Endothelial cell (in vitro differentiated cells): ENCODE results near the gene GINS3. TPM values are rescaled to one million over a fixed set of nuclear protein-coding genes. Genes with fewer than 3 reads are reported as not detected.

Experiments
- DNase-seq: peaks from one replicate; pipeline ENCODE4 v3.0.0; 2021; ENCODE audit warnings: low spot score
- H3K27ac Mint-ChIP-seq: one replicate; pipeline ENCODE4 v1.8.0; 2021; ENCODE audit warnings: mixed read lengths, inconsistent platforms; ENCODE audit not compliant: unreplicated experiment
- H3K27me3 Mint-ChIP-seq: one replicate; pipeline ENCODE4 v1.8.0; 2021; ENCODE audit warnings: mild to moderate bottlenecking, moderate library complexity, mixed read lengths, inconsistent platforms; ENCODE audit not compliant: unreplicated experiment
- H3K36me3 Mint-ChIP-seq: one replicate; pipeline ENCODE4 v1.8.0; 2021; ENCODE audit warnings: mild to moderate bottlenecking, low read depth, mixed read lengths, inconsistent platforms; ENCODE audit not compliant: unreplicated experiment
- H3K4me1 Mint-ChIP-seq: one replicate; pipeline ENCODE4 v1.8.0; 2021; ENCODE audit warnings: mild to moderate bottlenecking, mixed read lengths, inconsistent platforms; ENCODE audit not compliant: unreplicated experiment
- H3K4me3 Mint-ChIP-seq: one replicate; pipeline ENCODE4 v1.8.0; 2021; ENCODE audit warnings: mild to moderate bottlenecking, mixed read lengths, inconsistent platforms; ENCODE audit not compliant: unreplicated experiment
- H3K9me3 Mint-ChIP-seq: one replicate; pipeline ENCODE4 v1.8.0; 2021; ENCODE audit warnings: mixed read lengths, inconsistent platforms; ENCODE audit not compliant: unreplicated experiment
- total RNA-seq: library from RNA; stranded (reverse); fragmentation: NEBNext Ultra II Directional; extraction: Animal tissue kit (Norgen Biotek cat#: 25700); gene quantifications from one replicate; pipeline ENCODE4 v1.2.1, GENCODE V29; 2021; ENCODE audit not compliant: unreplicated experiment
- TF ChIP-seq, protein P1 (sequence below): fragments of 200-600 bp; sonication (generic); IDR thresholded peaks from one replicate; pipeline ENCODE4 v1.5.0; 2021; ENCODE audit warnings: antibody characterized with exemption; ENCODE audit not compliant: unreplicated experiment

GINS3 gene
- total RNA-seq, 1 donor from 2014 or later = 4.9 TPM

- H3K27me3 Mint-ChIP-seq = peaks cover 10% of the 10 kb centered on the region
- H3K9me3 Mint-ChIP-seq = no peaks in the 10 kb centered on the region
- no peak for DNase-seq
- peaks cover 8% of the 10 kb centered on the region for H3K4me1 Mint-ChIP-seq
- H3K4me3 Mint-ChIP-seq = no peak overlapping the region
- H3K27ac Mint-ChIP-seq = no peak overlapping the region
- TF ChIP-seq, protein P1, sequence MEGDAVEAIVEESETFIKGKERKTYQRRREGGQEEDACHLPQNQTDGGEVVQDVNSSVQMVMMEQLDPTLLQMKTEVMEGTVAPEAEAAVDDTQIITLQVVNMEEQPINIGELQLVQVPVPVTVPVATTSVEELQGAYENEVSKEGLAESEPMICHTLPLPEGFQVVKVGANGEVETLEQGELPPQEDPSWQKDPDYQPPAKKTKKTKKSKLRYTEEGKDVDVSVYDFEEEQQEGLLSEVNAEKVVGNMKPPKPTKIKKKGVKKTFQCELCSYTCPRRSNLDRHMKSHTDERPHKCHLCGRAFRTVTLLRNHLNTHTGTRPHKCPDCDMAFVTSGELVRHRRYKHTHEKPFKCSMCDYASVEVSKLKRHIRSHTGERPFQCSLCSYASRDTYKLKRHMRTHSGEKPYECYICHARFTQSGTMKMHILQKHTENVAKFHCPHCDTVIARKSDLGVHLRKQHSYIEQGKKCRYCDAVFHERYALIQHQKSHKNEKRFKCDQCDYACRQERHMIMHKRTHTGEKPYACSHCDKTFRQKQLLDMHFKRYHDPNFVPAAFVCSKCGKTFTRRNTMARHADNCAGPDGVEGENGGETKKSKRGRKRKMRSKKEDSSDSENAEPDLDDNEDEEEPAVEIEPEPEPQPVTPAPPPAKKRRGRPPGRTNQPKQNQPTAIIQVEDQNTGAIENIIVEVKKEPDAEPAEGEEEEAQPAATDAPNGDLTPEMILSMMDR = no peak
- H3K36me3 Mint-ChIP-seq = no peaks in the 10 kb centered on the region
Observed at GRCh38 chr16:58454178-58454577, 61.9 kb downstream of the GINS3 start.

- H3K9me3 Mint-ChIP-seq = no peaks in the 10 kb centered on the region
- H3K27ac Mint-ChIP-seq = no peak overlapping the region
- peaks cover 10% of the 10 kb centered on the region for H3K27me3 Mint-ChIP-seq
- TF ChIP-seq, protein P1 = no peak
- H3K4me1 Mint-ChIP-seq = peaks cover 8% of the 10 kb centered on the region
- H3K4me3 Mint-ChIP-seq = no peak overlapping the region
- no peaks in the 10 kb centered on the region for H3K36me3 Mint-ChIP-seq
- no peak for DNase-seq
Observed at GRCh38 chr16:58454856-58455255, 62.6 kb downstream of the GINS3 start.

Other genes starting within 250 kb of the GINS3 start
- gene CSNK2A2, start 194.4 kb upstream of the GINS3 start, total RNA-seq = 149 TPM
- not detected for gene PRSS54, start 97.4 kb upstream of the GINS3 start, total RNA-seq
- 5.9 TPM for gene NDRG4, start 107.7 kb downstream of the GINS3 start, total RNA-seq
- gene SETD6, start 123.0 kb downstream of the GINS3 start, total RNA-seq = 7.9 TPM
- 152 TPM for gene CNOT1, start 237.4 kb downstream of the GINS3 start, total RNA-seq